Suppressor macrophage treated with lipopolysaccharide for 4 hours (primary cell): Measurements from ENCODE around the gene AFDN.

Experiments
- DNase-seq: peaks from one replicate; pipeline ENCODE4 v3.0.0-alpha.2; 2020

The AFDN gene, protein sequence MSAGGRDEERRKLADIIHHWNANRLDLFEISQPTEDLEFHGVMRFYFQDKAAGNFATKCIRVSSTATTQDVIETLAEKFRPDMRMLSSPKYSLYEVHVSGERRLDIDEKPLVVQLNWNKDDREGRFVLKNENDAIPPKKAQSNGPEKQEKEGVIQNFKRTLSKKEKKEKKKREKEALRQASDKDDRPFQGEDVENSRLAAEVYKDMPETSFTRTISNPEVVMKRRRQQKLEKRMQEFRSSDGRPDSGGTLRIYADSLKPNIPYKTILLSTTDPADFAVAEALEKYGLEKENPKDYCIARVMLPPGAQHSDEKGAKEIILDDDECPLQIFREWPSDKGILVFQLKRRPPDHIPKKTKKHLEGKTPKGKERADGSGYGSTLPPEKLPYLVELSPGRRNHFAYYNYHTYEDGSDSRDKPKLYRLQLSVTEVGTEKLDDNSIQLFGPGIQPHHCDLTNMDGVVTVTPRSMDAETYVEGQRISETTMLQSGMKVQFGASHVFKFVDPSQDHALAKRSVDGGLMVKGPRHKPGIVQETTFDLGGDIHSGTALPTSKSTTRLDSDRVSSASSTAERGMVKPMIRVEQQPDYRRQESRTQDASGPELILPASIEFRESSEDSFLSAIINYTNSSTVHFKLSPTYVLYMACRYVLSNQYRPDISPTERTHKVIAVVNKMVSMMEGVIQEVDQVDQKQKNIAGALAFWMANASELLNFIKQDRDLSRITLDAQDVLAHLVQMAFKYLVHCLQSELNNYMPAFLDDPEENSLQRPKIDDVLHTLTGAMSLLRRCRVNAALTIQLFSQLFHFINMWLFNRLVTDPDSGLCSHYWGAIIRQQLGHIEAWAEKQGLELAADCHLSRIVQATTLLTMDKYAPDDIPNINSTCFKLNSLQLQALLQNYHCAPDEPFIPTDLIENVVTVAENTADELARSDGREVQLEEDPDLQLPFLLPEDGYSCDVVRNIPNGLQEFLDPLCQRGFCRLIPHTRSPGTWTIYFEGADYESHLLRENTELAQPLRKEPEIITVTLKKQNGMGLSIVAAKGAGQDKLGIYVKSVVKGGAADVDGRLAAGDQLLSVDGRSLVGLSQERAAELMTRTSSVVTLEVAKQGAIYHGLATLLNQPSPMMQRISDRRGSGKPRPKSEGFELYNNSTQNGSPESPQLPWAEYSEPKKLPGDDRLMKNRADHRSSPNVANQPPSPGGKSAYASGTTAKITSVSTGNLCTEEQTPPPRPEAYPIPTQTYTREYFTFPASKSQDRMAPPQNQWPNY (N-terminal part only)

DNA sequence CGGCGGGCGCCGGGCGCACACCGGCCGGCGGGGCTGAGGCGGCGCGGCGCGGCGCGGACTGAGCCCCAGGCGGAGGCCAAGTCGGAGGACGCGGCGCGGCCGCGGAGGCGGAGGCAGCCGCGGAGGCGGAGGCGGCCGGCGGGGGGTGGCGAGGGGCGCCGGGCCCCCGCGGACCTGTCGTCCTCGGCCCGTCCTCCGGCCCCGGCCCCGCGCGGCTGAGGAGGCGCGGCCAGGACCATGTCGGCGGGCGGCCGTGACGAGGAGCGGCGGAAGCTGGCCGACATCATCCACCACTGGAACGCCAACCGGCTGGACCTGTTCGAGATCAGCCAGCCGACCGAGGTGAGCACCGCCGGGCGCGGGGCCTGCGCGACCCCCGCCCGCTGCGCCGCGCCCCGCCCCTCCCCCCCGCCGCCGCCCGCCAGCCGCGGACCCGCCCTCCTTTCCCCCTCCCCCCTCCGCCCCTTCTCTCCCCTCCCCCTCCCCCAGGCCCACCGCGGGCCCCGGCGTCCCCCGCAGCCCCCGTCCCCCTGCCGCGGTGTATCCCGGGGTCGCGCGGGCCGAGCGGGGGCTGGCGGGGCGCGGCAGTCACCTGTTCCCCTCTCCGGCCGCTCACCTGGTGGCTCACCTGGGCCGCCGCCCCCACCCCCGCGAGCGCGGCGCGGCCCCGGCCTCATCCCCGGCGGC is at the start of gene AFDN:
TSS of gene AFDN (plus strand) at position 16 of the 687 bp plus-strand sequence. CDS start at position 238, 222 bp downstream.
- DNase-seq, result peak; percentile 27

DNA sequence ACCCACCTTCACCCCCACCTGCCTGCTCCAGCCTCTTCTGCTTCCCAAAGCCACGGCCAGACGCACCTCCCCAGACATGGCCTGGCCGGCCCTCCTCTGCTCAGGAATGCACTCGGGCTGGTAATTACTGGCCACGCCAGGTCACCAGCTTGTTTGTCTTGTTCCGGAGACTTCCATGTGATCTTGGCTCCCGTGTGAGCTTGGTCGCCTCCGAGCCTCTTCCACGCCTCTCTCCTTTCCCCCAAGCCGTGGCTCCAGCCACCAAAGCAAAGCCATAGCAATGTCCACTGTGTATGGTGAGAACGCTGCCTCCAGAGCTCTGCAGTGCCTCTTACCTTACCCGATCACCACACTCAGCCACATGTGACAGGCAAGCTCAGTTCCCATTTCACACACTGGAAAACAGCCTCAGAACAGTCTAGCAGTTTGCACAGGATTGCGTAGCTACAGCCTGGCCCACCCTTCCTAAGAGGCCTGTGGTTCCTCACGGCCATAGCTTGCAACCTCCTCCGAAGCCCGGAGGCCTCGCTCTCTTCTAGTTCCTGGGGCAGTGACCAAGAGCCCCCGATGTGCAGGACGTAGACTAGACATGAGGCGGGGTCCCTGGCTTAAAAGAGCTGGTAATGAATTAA is 48.1 kb upstream of the AFDN start:
- no peak for DNase-seq

DNA sequence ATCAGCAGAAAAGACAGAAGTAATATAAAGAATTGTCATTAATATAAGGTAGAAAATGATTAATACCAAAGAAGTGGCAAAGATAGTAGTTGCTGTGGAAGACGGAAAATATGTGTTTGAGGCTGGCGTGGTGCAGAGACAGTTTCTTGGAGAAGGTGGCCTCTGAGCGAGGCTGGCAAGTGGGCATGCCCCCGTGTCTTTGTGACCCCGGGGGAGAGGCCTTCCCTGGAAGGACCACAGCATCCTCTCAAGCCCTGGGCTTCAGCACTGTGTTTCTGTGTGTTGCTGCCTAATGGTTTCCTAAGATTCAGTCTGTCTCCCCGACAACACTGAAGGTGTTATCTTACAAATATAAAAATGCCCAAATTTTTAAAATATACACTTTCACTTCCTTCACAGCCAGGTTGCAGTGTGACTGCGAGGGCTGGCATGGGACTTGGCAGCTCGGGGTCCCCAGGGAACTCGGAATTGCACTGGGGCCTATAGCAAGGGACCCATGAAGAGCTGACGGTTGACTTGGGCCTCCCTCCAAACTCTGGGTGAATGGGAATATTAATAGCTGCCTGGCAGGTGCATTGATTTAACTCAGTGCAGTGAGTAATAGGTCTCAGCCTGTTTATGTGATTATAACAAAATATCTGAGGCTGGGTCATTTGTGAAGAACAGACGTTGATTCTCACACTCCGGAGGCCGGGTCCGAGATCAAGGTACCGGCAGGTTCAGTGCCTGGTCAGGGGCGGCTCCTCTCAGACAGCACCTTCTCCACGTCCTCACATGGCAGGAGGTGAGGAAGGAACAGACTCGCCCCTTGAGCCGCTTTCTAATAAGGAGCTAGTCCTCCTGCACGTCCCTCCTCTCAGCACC is 47.4 kb upstream of the AFDN start:
- no peak for DNase-seq

DNA sequence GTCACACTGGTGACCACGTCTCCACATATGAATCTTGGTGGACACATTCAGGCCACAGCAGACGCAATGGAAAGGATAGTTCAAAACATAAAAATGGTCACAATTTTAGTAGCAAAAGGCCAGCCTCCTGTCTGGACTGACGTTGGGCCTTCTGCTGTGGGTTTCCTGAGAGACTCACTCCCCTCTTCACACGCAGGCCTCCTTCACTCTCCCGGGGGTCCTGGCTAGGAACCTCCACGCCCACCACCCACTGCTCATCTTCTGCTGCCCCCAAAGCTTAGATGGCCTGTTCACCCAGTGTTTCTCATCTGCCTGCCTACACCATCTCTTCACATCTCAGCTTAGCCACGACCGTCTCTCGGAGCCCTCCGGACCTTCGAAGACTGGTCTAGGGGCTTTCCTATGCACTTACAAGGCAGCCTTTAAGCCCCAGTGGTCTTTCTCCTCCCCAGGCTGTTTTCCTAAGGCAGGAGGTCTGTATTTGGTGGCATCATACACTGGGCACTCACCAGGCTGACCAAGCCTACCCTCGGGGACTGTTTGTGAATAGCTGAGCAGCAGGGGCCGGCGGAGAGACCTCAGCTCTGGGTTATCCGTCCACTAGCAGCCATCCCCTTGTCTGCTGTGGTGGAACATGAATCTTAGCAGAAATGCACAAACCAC is 46.6 kb upstream of the AFDN start:
- no peak for DNase-seq

DNA sequence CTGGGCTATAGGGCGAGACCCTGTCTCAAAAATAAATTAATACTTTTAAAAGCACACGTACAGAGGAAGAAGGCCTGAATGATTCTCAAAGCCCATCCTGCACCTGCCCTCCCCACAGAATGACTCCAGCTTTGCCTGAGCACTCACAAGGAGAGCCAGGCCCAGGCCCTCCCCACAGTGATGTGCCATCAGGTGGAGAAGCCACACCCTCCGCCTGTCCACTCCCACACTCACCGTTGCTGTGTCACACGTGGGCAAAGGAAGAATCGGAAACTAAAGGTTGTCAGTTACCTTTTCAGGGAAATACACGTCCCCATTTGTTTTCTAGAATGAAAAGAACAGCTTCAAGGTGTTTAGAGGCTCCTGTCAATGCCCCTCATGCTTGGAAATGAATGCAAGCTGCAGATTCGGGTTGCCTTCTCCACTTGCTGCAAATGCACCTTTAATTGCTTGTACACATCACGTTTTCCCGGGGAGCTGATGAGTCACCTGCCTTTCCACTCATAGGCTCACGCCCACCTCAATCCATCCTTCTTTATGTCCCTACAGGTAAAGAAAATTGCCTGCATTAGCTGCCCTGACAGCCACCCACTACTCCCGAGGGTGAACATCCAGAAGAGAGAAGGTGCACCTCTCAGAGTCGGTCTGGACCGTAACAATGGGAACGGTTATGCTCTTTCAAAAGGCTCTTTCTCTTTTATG is 45.5 kb upstream of the AFDN start:
- DNase-seq, result no peak

DNA sequence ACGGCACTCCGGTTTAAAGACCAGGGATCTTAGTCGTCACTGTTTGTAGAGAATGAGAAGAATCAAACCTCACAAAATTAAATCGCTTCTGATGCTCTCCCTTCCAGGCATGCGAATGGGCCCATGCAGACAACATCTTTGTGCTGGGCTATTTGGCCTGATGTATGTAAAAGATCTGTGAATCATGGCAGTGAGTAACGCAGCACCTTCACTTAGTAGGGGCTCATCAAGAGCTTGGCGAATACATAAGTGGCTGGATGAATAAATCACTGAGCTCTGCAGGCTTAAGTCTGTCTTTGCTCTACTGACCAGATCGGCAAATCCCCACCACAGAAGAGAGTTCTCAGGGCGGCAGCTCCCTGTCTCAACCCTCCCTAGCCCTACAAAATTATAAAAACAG is 44.8 kb upstream of the AFDN start:
- DNase-seq, result no peak

DNA sequence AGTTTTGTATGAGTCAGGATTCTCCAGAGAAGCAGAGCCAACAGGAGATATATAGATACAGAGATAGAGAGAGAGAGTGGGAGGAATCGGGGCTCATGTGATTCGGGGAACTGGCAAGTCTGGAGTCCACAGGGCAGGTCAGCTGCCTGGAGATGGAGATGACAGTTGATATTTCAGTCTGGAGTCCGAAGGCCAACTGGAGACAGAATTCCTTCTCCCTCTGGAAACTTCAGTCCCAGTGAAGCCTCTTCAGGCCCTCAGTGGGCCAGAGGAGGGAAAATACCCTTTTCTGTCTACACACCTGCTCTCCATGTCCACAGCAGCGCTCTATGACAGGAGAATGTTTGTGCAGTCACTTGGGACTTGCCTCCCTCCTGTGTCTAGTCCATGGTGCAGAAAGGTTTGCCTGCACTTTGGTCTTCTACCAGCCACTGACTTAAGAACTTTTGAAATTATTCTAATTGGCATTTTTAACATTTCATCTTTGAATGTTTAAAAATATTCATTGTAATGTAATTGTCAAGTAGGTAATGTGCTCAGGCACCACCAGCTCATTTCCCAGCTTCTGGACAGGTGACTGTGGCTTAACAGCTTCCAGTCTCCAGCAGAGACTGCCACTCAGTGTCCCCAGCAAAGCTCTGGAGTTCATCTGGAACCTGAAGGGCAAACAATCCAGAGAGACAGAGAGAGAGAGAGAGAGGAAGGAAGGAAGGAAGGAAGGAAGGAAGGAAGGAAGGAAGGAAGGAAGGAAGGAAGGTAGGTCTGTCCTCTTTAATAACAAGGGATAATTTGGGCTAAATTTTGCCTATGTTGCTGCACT is 43.8 kb upstream of the AFDN start:
- no peak for DNase-seq

DNA sequence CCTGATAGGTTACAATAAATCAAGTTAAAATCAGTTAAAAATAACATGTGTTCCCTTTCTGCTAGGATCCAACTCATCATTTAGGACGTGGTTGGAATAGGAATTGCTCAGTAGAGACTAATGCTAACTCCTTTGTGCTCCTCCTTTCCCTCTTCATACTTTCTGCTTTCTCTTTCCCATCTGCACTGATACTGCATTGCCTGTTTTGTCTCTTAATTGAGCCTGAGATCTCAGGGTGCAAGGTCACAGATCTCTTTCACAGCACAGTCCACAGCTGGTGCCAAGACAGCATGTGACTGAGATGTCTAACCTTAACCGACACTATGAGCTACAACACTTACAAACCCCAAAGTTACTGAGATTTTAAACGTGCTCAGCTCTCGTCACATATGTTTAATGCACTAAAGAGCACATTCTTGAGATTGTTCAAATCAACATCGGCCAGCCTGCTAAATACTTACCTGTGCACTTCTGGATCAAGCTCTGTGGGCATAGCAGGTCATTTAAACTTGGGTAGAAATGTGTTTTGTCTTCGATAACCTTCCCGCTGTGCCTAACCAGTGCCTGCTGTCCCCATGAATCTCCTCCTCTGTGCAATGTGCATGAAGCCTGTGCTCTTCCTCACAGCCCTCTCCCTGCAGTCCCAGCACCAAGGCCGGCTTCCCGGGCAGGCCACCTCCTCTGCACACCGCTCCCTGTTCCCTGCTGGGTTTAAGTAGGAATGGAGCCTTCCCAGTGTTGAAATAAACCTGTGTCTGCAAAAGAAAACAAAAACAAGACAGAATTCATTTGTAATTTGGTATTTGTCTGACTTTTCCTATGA is 39.6 kb upstream of the AFDN start:
- no peak for DNase-seq

DNA sequence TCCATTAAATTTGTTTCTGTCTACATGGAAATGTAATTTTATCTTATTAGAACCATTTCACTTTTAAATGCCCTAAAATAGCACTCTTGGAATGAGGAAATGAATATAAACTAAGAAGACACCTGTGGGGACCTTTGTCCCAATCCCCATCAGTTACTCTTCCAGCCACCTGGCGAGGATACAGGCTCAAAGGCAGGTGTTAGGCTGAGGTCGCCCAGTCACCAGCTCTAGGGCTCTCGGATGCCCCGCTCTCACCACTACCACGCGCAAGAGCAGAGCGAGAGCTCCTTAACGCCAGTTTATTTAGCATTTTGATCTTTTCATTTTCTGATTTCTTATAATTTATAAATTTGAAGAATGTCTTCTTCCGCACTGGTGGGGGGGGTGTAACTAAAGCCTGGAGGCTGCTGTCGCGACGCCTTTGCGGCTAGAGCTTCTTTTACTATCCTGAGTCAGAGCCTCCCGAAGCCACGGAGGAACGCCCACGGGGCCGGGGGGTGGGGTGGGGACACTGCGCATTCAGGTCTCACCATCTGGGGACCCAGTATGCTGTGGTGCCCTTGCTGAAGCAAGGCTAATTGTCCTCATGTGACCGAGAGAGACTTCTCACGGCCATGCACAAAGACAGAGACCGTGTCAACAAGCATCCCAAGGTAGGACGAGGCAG is 38.7 kb upstream of the AFDN start:
- no peak for DNase-seq

DNA sequence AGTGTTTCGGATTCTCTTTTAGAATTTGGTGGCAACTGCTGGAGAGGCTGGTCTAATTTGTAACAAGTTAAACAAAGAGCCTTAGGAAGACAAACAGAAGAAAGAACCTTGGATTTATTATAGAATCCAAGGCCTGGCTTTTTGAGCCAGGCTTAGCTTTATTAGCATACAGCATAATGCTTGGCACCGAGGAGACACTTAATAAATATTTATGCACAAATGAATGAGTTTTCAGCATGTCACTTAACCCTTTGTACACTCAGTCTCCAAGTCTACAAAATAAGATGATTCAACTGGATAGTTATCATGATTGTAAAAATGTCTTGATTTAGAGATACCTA is 38.2 kb upstream of the AFDN start:
- DNase-seq, result no peak

DNA sequence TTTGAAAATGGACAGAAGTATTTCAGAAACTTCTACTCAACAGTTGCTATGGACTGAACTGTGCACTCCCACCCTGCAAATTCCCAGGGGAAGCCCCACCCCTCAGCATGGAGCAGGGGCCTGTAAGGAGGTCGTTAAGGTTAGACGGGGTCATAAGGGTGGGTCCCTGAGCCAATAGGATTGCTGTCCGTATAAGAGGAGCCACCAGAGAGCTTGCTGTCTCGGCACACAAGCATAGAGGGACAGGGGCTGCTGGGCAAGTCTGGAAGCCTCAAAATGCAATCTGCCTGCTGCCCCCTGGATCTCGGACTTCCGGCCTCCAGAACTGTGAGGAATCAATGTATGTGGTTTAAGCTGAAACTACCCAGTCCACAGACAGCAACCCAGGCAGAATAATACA is 37.4 kb upstream of the AFDN start:
- DNase-seq, result no peak

DNA sequence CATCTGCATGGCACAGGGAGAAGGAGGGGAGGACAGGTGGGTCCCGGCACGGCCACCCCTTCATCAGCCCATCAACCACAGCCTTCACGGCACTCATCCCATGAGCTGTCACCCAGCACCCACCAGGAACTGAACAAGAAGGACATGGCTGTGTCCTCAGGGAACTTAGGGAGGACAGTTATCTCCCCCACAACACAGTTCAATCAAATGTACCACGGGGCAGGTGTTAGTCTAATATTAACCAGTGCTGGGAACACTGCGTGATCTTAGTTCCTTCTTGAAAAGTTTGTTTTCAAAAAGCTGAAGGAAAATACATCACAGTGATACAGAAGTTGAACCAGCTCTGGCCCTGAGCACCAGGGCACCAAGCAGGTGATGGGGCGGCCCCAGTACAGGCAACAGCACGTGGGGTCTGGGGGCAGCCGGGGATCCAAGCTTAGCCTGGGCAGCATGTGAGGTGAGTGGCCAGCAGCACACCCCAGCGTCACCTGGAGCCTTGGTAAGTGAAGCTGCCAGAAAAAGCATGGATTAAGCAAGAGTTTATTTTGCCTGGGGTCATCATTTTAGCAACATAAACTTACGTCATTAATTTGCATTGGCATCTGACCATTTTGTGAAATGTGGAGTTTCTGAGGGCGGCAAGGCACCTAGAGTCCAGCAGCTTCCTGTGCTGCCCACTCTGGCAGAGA is 35.5 kb upstream of the AFDN start:
- DNase-seq, result no peak

DNA sequence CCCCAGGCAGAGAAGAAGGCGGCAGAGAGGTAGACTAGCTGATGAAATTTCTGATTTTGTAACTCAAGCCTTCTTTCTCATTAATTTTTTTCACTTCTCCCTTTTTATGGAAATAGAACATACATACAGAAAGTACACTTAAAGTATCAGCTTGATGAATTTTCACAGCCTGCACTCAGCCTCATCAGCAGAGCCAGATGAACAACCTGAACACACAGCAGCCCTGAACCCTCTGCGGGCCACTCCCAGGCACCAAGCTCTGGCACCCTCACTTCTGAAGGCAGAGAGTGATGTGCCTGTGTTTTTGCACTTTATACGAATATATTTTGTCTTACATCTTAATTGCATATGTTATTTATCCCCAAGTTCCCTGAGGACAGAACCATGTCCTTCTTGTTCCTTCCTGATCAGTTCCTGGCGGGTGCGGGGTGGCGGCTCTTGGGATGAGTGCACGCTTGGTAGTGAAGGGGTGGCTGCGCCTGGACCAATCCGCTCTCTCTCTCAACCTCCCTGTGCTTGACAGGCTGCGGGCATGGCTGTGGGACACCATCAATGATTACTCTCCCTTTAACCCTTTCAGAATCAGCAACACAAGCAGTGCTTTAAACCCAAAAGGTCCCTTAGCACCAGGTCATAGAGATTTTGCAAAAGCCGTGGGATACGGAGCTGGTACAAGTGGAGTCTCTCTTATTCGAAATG is 34.8 kb upstream of the AFDN start:
- peak; percentile 23 for DNase-seq

DNA sequence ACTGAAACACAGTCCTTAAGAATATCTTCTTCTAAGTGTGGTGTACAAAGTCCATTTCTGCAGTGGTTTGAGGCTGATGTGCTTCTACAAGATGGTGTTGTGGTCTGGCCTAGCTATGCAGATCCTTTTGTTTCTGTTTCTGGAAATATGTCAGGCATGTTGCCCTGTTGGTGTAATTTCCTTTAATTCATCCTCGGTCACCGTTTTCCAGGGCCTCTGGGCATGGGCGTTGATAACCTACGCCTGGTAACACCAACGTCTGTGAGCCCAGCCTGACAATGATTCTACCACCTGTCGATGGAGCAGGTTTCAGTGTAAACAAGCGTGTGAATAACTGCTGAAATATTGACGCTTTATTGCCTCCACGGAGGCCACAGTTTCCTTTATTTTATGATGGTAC is 33.3 kb upstream of the AFDN start:
- DNase-seq, result no peak

DNA sequence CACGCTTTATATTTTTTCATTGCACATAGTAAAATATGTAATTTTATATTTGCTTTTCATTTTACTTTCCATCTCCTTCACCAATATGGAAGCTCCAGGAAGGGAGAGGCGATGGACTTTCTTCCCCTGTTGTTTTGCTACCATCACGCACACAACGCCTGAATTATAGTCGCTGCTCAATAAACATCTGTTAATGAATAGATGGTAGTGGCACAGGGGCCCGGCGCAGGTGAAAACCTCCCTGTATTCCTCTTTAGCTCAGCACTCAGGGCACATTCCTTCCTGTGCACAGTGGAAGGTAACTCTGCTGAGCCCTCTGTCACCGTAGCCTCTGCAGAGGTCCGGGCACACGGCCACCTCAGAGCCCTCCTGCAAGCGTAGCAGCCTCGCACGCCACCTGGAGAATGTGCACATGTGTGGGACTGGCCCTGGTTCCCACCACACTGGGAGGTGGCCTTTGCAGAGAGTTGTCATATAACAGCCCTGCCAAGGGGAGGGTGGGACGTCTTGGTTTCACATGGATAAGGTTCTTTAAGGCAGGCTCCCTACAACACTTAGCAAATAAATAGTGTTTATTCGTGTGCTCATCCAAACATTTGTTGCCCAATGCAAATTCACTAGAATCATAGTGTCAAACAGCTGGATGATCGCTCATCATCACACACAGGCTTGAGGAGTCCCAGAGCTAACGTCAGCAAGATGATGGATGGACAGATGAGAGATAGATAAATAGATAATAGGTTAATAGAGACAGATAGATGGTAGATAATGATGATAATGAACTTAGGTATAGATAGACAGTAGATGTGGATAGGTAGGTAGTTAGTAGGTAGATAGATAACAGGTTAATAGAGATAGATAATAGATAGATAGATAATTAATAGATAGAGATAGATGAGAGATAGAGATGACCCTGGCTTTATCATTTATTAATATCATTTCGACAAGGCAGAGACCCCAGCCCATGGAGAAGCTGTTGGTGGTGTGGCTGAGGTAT is 32.3 kb upstream of the AFDN start:
- no peak for DNase-seq
